IPS-11a (cell line): Measurements from ENCODE around the gene MAMSTR.
"Not testable (repeated sequence)": the region's sequence is repeated elsewhere in the genome, so short reads cannot be mapped to it uniquely, and the experiment has no call there.

Source experiments
- H3K4me3 ChIP-seq: one replicate; pipeline ENCODE4 v1.5.1; 2013; ENCODE audit warnings: low read depth, low read length, control low read depth

Gene MAMSTR

GRCh38 chr19:48722196-48722708, 2.7 kb upstream of the MAMSTR start:
- no peak overlapping the region for H3K4me3 ChIP-seq

GRCh38 chr19:48720613-48721296, 1.2 kb upstream of the MAMSTR start:
- peak overlapping the region; percentile 83 for H3K4me3 ChIP-seq

- no peak overlapping the region for H3K4me3 ChIP-seq
Observed at GRCh38 chr19:48720251-48720612, 707 bp upstream of the MAMSTR start.

- H3K4me3 ChIP-seq, result no peak overlapping the region
Observed at GRCh38 chr19:48718711-48719231, 754 bp downstream of the MAMSTR start.

GRCh38 chr19:48718106-48718505, 1.4 kb downstream of the MAMSTR start:
- H3K4me3 ChIP-seq, result not testable (repeated sequence)

GRCh38 chr19:48716562-48717291, 2.8 kb downstream of the MAMSTR start:
- no peak overlapping the region for H3K4me3 ChIP-seq

GRCh38 chr19:48715681-48716171, 3.8 kb downstream of the MAMSTR start:
- no peak overlapping the region for H3K4me3 ChIP-seq

- H3K4me3 ChIP-seq, result peak overlapping the region; percentile 24
Observed at GRCh38 chr19:48714759-48715675, 4.5 kb downstream of the MAMSTR start.

- peak overlapping the region; percentile 88 for H3K4me3 ChIP-seq
Observed at GRCh38 chr19:48713864-48714755, 5.4 kb downstream of the MAMSTR start.

GRCh38 chr19:48713041-48713863, 6.3 kb downstream of the MAMSTR start:
- H3K4me3 ChIP-seq, result peak overlapping the region; percentile 88

- H3K4me3 ChIP-seq, result no peak overlapping the region
Observed at GRCh38 chr19:48711106-48711662, 8.3 kb downstream of the MAMSTR start.

GRCh38 chr19:48708471-48708870, 11.1 kb downstream of the MAMSTR start:
- no peak overlapping the region for H3K4me3 ChIP-seq

- no peak overlapping the region for H3K4me3 ChIP-seq
Observed at GRCh38 chr19:48705431-48705830, 14.1 kb downstream of the MAMSTR start.

- no peak overlapping the region for H3K4me3 ChIP-seq
Observed at GRCh38 chr19:48703316-48703715, 16.2 kb downstream of the MAMSTR start.

GRCh38 chr19:48702701-48703100, 16.8 kb downstream of the MAMSTR start:
- no peak overlapping the region for H3K4me3 ChIP-seq

- no peak overlapping the region for H3K4me3 ChIP-seq
Observed at GRCh38 chr19:48698046-48698445, 21.5 kb downstream of the MAMSTR start.

- peak overlapping the region; percentile 73 for H3K4me3 ChIP-seq
Observed at GRCh38 chr19:48696353-48697010, 23.0 kb downstream of the MAMSTR start.

- peak within 1 kb of the TSS; percentile 73 for H3K4me3 ChIP-seq
Observed at GRCh38 chr19:48695743-48696352, 23.7 kb downstream of the MAMSTR start, which contains the start of gene FUT2. Gene FUT2 (plus strand): TSS chr19:48695971. CDS start chr19:48702957, 6,986 bp downstream.
